Caco-2 (cell line): Measurements from ENCODE around the gene RELCH. TPM values are rescaled to one million over a fixed set of nuclear protein-coding genes. Genes with fewer than 3 reads are reported as not detected.
"Not testable (repeated sequence)": the region's sequence is repeated elsewhere in the genome, so short reads cannot be mapped to it uniquely, and the experiment has no call there.

Source experiments
- BruUV-seq: library from RNA; stranded (reverse); fragments of 400-500 nt; replicated peaks from 2 replicates; lab custom pipeline; 2021; lab: Mats Ljungman, UMichigan
- CTCF ChIA-PET: fragments of 300-600 bp; sonication (Branson Sonifier 250); formaldehyde crosslinking; loops from one replicate; lab custom pipeline; 2022; ENCODE audit warnings: antibody characterized with exemption; lab: Charles Lee
- POLR2A ChIA-PET: fragments of 300-600 bp; sonication (Branson Sonifier 250); formaldehyde crosslinking; loops from one replicate; lab custom pipeline; 2022; ENCODE audit warnings: antibody characterized with exemption; lab: Charles Lee
- DNase-seq, 2 experiments: peaks; one replicate each; pipeline versions ENCODE4 v3.0.0 to v3.0.0-alpha.2; 2020 to 2022
- H3K27me3 ChIP-seq: replicated peaks from 2 replicates; pipeline ENCODE4 v1.6.0; 2011; ENCODE audit warnings: low read length; ENCODE audit not compliant: control insufficient read depth, insufficient read depth
- H3K36me3 ChIP-seq: 2 replicates; pipeline ENCODE4 v1.5.1; 2011; ENCODE audit warnings: low read length; ENCODE audit not compliant: control insufficient read depth, insufficient read depth
- H3K4me1 ChIP-seq: fragments of 250-450 bp; sonication (Bioruptor Pico); 2 replicates; pipeline ENCODE4 v1.5.1; 2020; ENCODE audit warnings: mild to moderate bottlenecking
- H3K4me3 ChIP-seq: 2 replicates; pipeline ENCODE4 v1.5.1; 2011; ENCODE audit warnings: low read depth, mild to moderate bottlenecking, control low read depth, low read length
- H3K9me3 ChIP-seq: fragments of 250-450 bp; sonication (Bioruptor Pico); 2 replicates; pipeline ENCODE4 v1.5.1; 2020; ENCODE audit warnings: mild to moderate bottlenecking, moderate library complexity
- H3K27ac Mint-ChIP-seq: one replicate; pipeline ENCODE4 v1.8.0; 2022; ENCODE audit warnings: mixed read lengths; ENCODE audit not compliant: unreplicated experiment
- H3K27me3 Mint-ChIP-seq: one replicate; pipeline ENCODE4 v1.8.0; 2022; ENCODE audit warnings: mixed read lengths; ENCODE audit not compliant: insufficient read depth, unreplicated experiment
- H3K36me3 Mint-ChIP-seq: one replicate; pipeline ENCODE4 v1.8.0; 2022; ENCODE audit warnings: mild to moderate bottlenecking, mixed read lengths; ENCODE audit not compliant: insufficient read depth, unreplicated experiment
- H3K4me1 Mint-ChIP-seq: one replicate; pipeline ENCODE4 v1.8.0; 2022; ENCODE audit warnings: low read depth, mixed read lengths; ENCODE audit not compliant: unreplicated experiment
- H3K4me3 Mint-ChIP-seq: one replicate; pipeline ENCODE4 v1.8.0; 2022; ENCODE audit warnings: mild to moderate bottlenecking, moderate library complexity, mixed read lengths; ENCODE audit not compliant: unreplicated experiment
- H3K9me3 Mint-ChIP-seq: one replicate; pipeline ENCODE4 v1.8.0; 2022; ENCODE audit warnings: mixed read lengths; ENCODE audit not compliant: unreplicated experiment
- intact Hi-C: fragments of 100-400 bp; cut with micrococcal nuclease; formaldehyde crosslinking; loops from one replicate; pipeline ENCODE4 v1.10.0; 2022; ENCODE audit not compliant: unreplicated experiment
- total RNA-seq: library from RNA; stranded (reverse); gene quantifications from 2 replicates; pipeline ENCODE4 v1.2.3, GENCODE V29; 2022
- TF ChIP-seq, protein P1 (sequence below), 2 experiments: fragments of 200-600 bp in 1 of 2; IDR thresholded peaks; 1 replicate in 1 of 2; 2 replicates in 1 of 2; pipeline versions ENCODE4 v1.5.1 to v1.8.0; 2011 to 2022; ENCODE audit warnings: antibody characterized with exemption in 1 of 2, control low read depth in 1 of 2, inconsistent platforms in 1 of 2, low read depth in 1 of 2, low read length in 1 of 2, mild to moderate bottlenecking in 1 of 2, moderate library complexity in 1 of 2; ENCODE audit not compliant: insufficient read depth in 1 of 2, severe bottlenecking in 1 of 2, unreplicated experiment in 1 of 2

Gene RELCH
- total RNA-seq, 1 experiment from 2014 or later, result 16.8 TPM

DNA sequence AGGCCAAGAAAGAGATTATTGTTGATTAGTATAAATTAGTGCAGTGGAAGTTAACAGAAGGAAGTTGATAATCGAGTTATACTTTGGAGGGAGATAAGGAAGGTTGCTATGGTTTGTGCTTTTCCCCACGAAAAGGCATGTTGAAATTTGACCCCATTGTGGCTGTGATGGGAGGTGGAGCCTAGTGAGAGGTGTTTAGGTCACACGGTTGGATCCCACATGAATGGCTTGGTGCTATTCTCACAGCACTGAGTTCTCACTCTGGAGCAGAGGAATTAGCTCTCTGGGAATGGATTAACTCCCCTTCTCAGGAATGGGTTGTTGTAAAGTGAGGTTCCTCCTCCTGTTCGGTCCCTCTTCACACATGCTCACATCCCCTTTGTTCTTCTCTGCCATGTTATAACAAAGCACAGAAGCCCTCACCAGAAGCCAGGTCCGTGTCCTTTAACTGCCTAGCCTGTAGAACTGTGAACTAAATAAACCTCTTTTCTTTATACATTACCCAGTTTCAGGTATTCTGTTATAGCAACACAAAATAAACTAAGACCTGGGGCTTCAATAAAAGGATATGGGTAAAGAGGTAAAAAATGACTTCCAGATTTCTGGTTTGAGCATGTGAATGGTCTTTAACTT lies 22.1 kb upstream of the RELCH start:
- Mint-ChIP-seq H3K27ac (no peak overlapping the region), H3K9me3 (no peaks in the 10 kb centered on the region), H3K4me3 (no peak overlapping the region), H3K36me3 (no peaks in the 10 kb centered on the region), H3K27me3 (no peaks in the 10 kb centered on the region), H3K4me1 (no peaks in the 10 kb centered on the region)
- intact Hi-C loops, result no loop called here
- CTCF ChIA-PET, result no interaction called here
- POLR2A ChIA-PET, result no interaction called here
- no peaks in the 10 kb centered on the region for H3K9me3 ChIP-seq
- H3K36me3 ChIP-seq, result no peaks in the 10 kb centered on the region
- no TSS peak for BruUV-seq
- DNase-seq, result no peak
- H3K4me3 ChIP-seq, result no peak overlapping the region
- no peaks in the 10 kb centered on the region for H3K27me3 ChIP-seq
- H3K4me1 ChIP-seq, result no peaks in the 10 kb centered on the region
- TF ChIP-seq, protein P1, sequence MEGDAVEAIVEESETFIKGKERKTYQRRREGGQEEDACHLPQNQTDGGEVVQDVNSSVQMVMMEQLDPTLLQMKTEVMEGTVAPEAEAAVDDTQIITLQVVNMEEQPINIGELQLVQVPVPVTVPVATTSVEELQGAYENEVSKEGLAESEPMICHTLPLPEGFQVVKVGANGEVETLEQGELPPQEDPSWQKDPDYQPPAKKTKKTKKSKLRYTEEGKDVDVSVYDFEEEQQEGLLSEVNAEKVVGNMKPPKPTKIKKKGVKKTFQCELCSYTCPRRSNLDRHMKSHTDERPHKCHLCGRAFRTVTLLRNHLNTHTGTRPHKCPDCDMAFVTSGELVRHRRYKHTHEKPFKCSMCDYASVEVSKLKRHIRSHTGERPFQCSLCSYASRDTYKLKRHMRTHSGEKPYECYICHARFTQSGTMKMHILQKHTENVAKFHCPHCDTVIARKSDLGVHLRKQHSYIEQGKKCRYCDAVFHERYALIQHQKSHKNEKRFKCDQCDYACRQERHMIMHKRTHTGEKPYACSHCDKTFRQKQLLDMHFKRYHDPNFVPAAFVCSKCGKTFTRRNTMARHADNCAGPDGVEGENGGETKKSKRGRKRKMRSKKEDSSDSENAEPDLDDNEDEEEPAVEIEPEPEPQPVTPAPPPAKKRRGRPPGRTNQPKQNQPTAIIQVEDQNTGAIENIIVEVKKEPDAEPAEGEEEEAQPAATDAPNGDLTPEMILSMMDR (IDR thresholded peaks at IDR 0.05; ENCODE audit: insufficient read depth in 1 of 2, low read depth in 1 of 2, low read length in 1 of 2, severe bottlenecking in 1 of 2, unreplicated experiment in 1 of 2), result no peak

DNA sequence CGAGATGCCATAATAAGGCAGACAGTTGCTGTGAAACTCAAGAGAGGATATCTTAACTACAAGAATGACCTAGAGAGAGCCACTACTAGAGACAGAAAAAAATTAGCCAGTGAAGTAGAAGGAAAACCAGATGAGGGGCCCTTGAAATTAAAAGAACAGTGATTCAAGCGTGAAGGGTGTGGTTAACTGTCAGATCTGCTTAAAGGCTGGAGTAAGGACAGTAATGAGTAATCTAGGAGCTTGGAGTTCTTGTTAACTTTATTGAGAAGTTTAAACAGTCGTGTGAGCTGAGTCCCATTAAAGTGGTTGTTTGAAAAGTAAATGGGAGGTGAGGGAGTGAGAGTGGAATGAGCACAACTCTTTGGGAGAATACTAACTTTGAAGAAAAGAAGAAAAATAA lies 21.5 kb upstream of the RELCH start:
- no peak overlapping the region for H3K4me3 Mint-ChIP-seq
- ChIA-PET CTCF (no interaction called here), POLR2A (no interaction called here)

DNA sequence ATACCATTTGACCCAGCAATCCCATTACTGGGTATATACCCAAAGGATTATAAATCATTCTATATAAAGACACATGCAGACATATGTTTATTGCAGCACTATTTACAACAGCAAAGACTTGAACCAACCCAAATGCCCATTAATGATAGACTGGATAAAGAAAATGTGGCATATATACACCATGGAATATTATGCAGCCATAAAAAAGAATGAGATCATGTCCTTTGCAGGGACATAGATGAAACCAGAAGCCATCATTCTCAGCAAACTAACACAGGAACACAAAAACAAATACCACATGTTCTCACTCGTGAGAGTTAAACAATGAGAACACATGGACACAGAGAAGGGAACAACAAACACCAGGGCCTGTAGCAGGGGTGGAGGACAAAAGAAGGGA lies 20.5 kb upstream of the RELCH start:
- H3K4me3 ChIP-seq, CTCF ChIA-PET, H3K4me1 Mint-ChIP-seq, intact Hi-C loops, H3K27me3 ChIP-seq, DNase-seq, H3K36me3 ChIP-seq, H3K4me3 Mint-ChIP-seq, H3K9me3 ChIP-seq, H3K4me1 ChIP-seq, POLR2A ChIA-PET, BruUV-seq, H3K36me3 Mint-ChIP-seq, H3K27me3 Mint-ChIP-seq, H3K27ac Mint-ChIP-seq, H3K9me3 Mint-ChIP-seq: not testable (repeated sequence)

More for the DNA sequence above, 21.5 kb upstream of the RELCH start:
- Mint-ChIP-seq H3K36me3 (no peaks in the 10 kb centered on the region), H3K27ac (no peak overlapping the region), H3K4me1 (no peaks in the 10 kb centered on the region), H3K9me3 (no peaks in the 10 kb centered on the region), H3K27me3 (no peaks in the 10 kb centered on the region)
- BruUV-seq, result no TSS peak
- no peaks in the 10 kb centered on the region for H3K9me3 ChIP-seq
- H3K4me3 ChIP-seq, result no peak overlapping the region
- TF ChIP-seq, protein P1 (IDR thresholded peaks at IDR 0.05; ENCODE audit: insufficient read depth in 1 of 2, low read depth in 1 of 2, low read length in 1 of 2, severe bottlenecking in 1 of 2, unreplicated experiment in 1 of 2), result no peak
- no peaks in the 10 kb centered on the region for H3K36me3 ChIP-seq
- DNase-seq, result no peak
- intact Hi-C loops, result no loop called here
- H3K4me1 ChIP-seq, result no peaks in the 10 kb centered on the region
- H3K27me3 ChIP-seq, result no peaks in the 10 kb centered on the region
